Measurements from ENCODE around the gene SHC4. TPM values are rescaled to one million over a fixed set of nuclear protein-coding genes. Genes with fewer than 3 reads are reported as not detected.

SHC4 gene
- total and polyA plus RNA-seq, 2 experiments from 2014 or later, result 0.43 to 0.45 TPM

- Histone ChIP-seq H3K9me3 (ENCODE audit: low read depth) (no peaks in the 10 kb centered on the region), H3K9ac (peak overlapping the region; percentile 27), H3F3A (ENCODE audit: insufficient read depth) (peaks cover 26% of the 10 kb centered on the region), H3K36me3 (ENCODE audit: low read depth) (no peaks in the 10 kb centered on the region), H3K4me1 (ENCODE audit: insufficient read depth) (peaks cover 25% of the 10 kb centered on the region), H3K27ac (0 out of 2 replicates have a peak overlapping the region, but pooled peaks have one; percentile 1), H3K9me2 (ENCODE audit: insufficient read depth) (no peaks in the 10 kb centered on the region), H4K20me1 (ENCODE audit: insufficient read depth) (no peaks in the 10 kb centered on the region), H3K27me3 (replicated peaks; ENCODE audit: insufficient read depth) (no peaks in the 10 kb centered on the region), H2AFZ (peak overlapping the region; percentile 51; the same call in 1 of the 2 replicates), H3K4me2 (ENCODE audit: unreplicated experiment) (peak overlapping the region; percentile 18), H3K4me3 (no peak overlapping the region), H3K79me2 (ENCODE audit: insufficient read depth) (peaks cover 67% of the 10 kb centered on the region)
- DNase-seq, result peak; percentile 59
- in situ Hi-C loops (cut with MboI), result no loop called here
- no peak for TF ChIP-seq EZH2phosphoT487 (IDR thresholded peaks at IDR 0.05; ENCODE audit: insufficient read depth, low read depth)
- TF ChIP-seq EZH2 (IDR thresholded peaks at IDR 0.05; ENCODE audit: insufficient read depth, poor library complexity, severe bottlenecking), result no peak
- WGBS, 2 experiments (ENCODE audit: low coverage in 1 of 2, low lambda C conversion rate in 2 of 2, missing lambda C conversion rate in 2 of 2), result 15 to 19% methylated on average over 4 of the region's 4 CpGs
Measured at GRCh38 chr15:48800811-48801455, 162.8 kb downstream of the SHC4 start.

GRCh38 chr15:48800245-48800644, 163.5 kb downstream of the SHC4 start:
- no peak overlapping the region for H3K4me3 ChIP-seq
- peaks cover 62% of the 10 kb centered on the region for H3K79me2 ChIP-seq (ENCODE audit: insufficient read depth)
- TF ChIP-seq EZH2phosphoT487 (IDR thresholded peaks at IDR 0.05; ENCODE audit: insufficient read depth, low read depth) (no peak), EZH2 (IDR thresholded peaks at IDR 0.05; ENCODE audit: insufficient read depth, poor library complexity, severe bottlenecking) (no peak)
- in situ Hi-C loops (cut with MboI), result no loop called here
- peak overlapping the region; percentile 51; the same call in 1 of the 2 replicates for H2AFZ ChIP-seq
- no peak overlapping the region for H3K27ac ChIP-seq
- no peaks in the 10 kb centered on the region for H3K9me2 ChIP-seq (ENCODE audit: insufficient read depth)
- no peaks in the 10 kb centered on the region for H3K36me3 ChIP-seq (ENCODE audit: low read depth)
- H3F3A ChIP-seq (ENCODE audit: insufficient read depth), result peaks cover 26% of the 10 kb centered on the region
- H3K4me1 ChIP-seq (ENCODE audit: insufficient read depth), result peaks cover 25% of the 10 kb centered on the region
- no peaks in the 10 kb centered on the region for H4K20me1 ChIP-seq (ENCODE audit: insufficient read depth)
- no peak overlapping the region for H3K4me2 ChIP-seq (ENCODE audit: unreplicated experiment)
- H3K9me3 ChIP-seq (ENCODE audit: low read depth), result no peaks in the 10 kb centered on the region
- no peak overlapping the region for H3K9ac ChIP-seq
- no peak for DNase-seq
- WGBS, 2 experiments (ENCODE audit: low coverage in 1 of 2, low lambda C conversion rate in 2 of 2, missing lambda C conversion rate in 2 of 2), result 98 to 100% methylated on average over 1 of the region's 1 CpG
- no peaks in the 10 kb centered on the region for H3K27me3 ChIP-seq (replicated peaks; ENCODE audit: insufficient read depth)

GRCh38 chr15:48798319-48798718, 165.4 kb downstream of the SHC4 start:
- TF ChIP-seq EZH2phosphoT487 (IDR thresholded peaks at IDR 0.05; ENCODE audit: insufficient read depth, low read depth), result no peak
- no peak for TF ChIP-seq EZH2 (IDR thresholded peaks at IDR 0.05; ENCODE audit: insufficient read depth, poor library complexity, severe bottlenecking)
- Histone ChIP-seq H3K4me1 (ENCODE audit: insufficient read depth) (peaks cover 36% of the 10 kb centered on the region), H3K79me2 (ENCODE audit: insufficient read depth) (peaks cover 47% of the 10 kb centered on the region), H3K27me3 (replicated peaks; ENCODE audit: insufficient read depth) (no peaks in the 10 kb centered on the region), H3F3A (ENCODE audit: insufficient read depth) (peaks cover 21% of the 10 kb centered on the region), H3K9ac (no peak overlapping the region), H3K4me2 (ENCODE audit: unreplicated experiment) (no peak overlapping the region), H4K20me1 (ENCODE audit: insufficient read depth) (no peaks in the 10 kb centered on the region), H2AFZ (no peak overlapping the region), H3K27ac (no peak overlapping the region), H3K36me3 (ENCODE audit: low read depth) (no peaks in the 10 kb centered on the region), H3K9me3 (ENCODE audit: low read depth) (no peaks in the 10 kb centered on the region), H3K4me3 (no peak overlapping the region), H3K9me2 (ENCODE audit: insufficient read depth) (no peaks in the 10 kb centered on the region)
- in situ Hi-C loops (cut with MboI), result no loop called here
- DNase-seq, result no peak
- WGBS, 2 experiments (ENCODE audit: low coverage in 1 of 2, low lambda C conversion rate in 2 of 2, missing lambda C conversion rate in 2 of 2), result 28 to 52% methylated on average over 1 of the region's 1 CpG

GRCh38 chr15:48796930-48797329, 166.8 kb downstream of the SHC4 start:
- 68 to 75% methylated on average over 3 of the region's 3 CpGs for WGBS, 2 experiments (ENCODE audit: low coverage in 1 of 2, low lambda C conversion rate in 2 of 2, missing lambda C conversion rate in 2 of 2)
- H3K27ac ChIP-seq, result peak overlapping the region; percentile 38
- H3K4me1 ChIP-seq (ENCODE audit: insufficient read depth), result peaks cover 29% of the 10 kb centered on the region
- no peaks in the 10 kb centered on the region for H3K9me2 ChIP-seq (ENCODE audit: insufficient read depth)
- no peak overlapping the region for H3K4me3 ChIP-seq
- H3K79me2 ChIP-seq (ENCODE audit: insufficient read depth), result peaks cover 43% of the 10 kb centered on the region
- no peak for TF ChIP-seq EZH2 (IDR thresholded peaks at IDR 0.05; ENCODE audit: insufficient read depth, poor library complexity, severe bottlenecking)
- TF ChIP-seq EZH2phosphoT487 (IDR thresholded peaks at IDR 0.05; ENCODE audit: insufficient read depth, low read depth), result no peak
- H3K4me2 ChIP-seq (ENCODE audit: unreplicated experiment), result peak overlapping the region; percentile 48
- H3F3A ChIP-seq (ENCODE audit: insufficient read depth), result peaks cover 8% of the 10 kb centered on the region; the same call in 1 of the 2 replicates
- no peaks in the 10 kb centered on the region for H3K36me3 ChIP-seq (ENCODE audit: low read depth)
- H2AFZ ChIP-seq, result 0 out of 2 replicates have a peak overlapping the region, but pooled peaks have one; percentile 2
- H3K27me3 ChIP-seq (replicated peaks; ENCODE audit: insufficient read depth), result no peaks in the 10 kb centered on the region
- H4K20me1 ChIP-seq (ENCODE audit: insufficient read depth), result no peaks in the 10 kb centered on the region
- in situ Hi-C loops (cut with MboI), result no loop called here
- no peaks in the 10 kb centered on the region for H3K9me3 ChIP-seq (ENCODE audit: low read depth)
- no peak overlapping the region for H3K9ac ChIP-seq
- peak; percentile 60 for DNase-seq

Measured in GM23248 (cell line).